ENCODE results near the gene KRT6C. TPM values are rescaled to one million over a fixed set of nuclear protein-coding genes. Genes with fewer than 3 reads are reported as not detected.
A peak's percentile ranks its signal among the peaks of the same experiment; 100 is the strongest.

Gene KRT6C
- total RNA-seq (not detected), total RNA-seq (0 to 0.13 (median 0) reads per million in 29 experiments)
- total RNA-seq (2013): not detected

- WGBS (ENCODE audit: insufficient coverage): 70% methylated on average over 4 of the region's 4 CpGs
- POLR2A ChIA-PET: no interaction called here
- Histone ChIP-seq H3K4me1 (ENCODE audit: control insufficient read depth in 1 of 2, extremely low read depth in 1 of 2, insufficient read depth in 2 of 2, low read length in 2 of 2) (no peaks in the 10 kb centered on the region), H3K9me3 (no peaks in the 10 kb centered on the region), H3K4me3 (ENCODE audit: control insufficient read depth in 1 of 2, extremely low read depth in 1 of 2, low read length in 1 of 2) (no peak within 1 kb of the TSS), H3K36me3 (ENCODE audit: control insufficient read depth in 2 of 2, extremely low read depth in 1 of 2, insufficient read depth in 1 of 2, low read length in 1 of 2) (no peaks in the 10 kb centered on the region), H3K27me3 (replicated peaks in 1 of 2; ENCODE audit: control insufficient read depth in 2 of 2, extremely low read depth in 1 of 2, insufficient read depth in 2 of 2, low read length in 1 of 2) (peaks cover 2 to 6% of the 10 kb centered on the region in 2 experiments), H3K27ac (ENCODE audit: low read length) (no peak within 1 kb of the TSS)
- no peak for DNase-seq
- Mint-ChIP-seq H3K27me3 (peaks cover 5 to 10% of the 10 kb centered on the region in 2 donors), H3K9me3 (no peaks in the 10 kb centered on the region), H3K36me3 (no peaks in the 10 kb centered on the region), H3K27ac (no peak within 1 kb of the TSS), H3K4me1 (no peaks in the 10 kb centered on the region), H3K4me3 (no peak within 1 kb of the TSS)
- ATAC-seq (replicated peaks in 1 of 4): no peak
- CTCF ChIA-PET: no interaction called here
These were observed at the start of gene KRT6C for GRCh38 chr12:52473768-52474167. Gene KRT6C (minus strand): TSS chr12:52473805. CDS start chr12:52473737, 68 bp downstream.

GRCh38 chr12:52522346-52523011 lies 48.9 kb upstream of the KRT6C start:
- peaks cover 0 to 8% (median 0%) of the 10 kb centered on the region in 3 donors for H3K4me1 Mint-ChIP-seq
- Histone ChIP-seq H3K27me3 (replicated peaks in 1 of 2; ENCODE audit: control insufficient read depth in 2 of 2, extremely low read depth in 1 of 2, insufficient read depth in 2 of 2, low read length in 1 of 2) (peaks cover 0 to 19% of the 10 kb centered on the region in 2 experiments), H3K4me3 (ENCODE audit: control insufficient read depth in 1 of 2, extremely low read depth in 1 of 2, low read length in 1 of 2) (no peak overlapping the region), H3K4me1 (ENCODE audit: control insufficient read depth in 1 of 2, extremely low read depth in 1 of 2, insufficient read depth in 2 of 2, low read length in 2 of 2) (peaks cover 0 to 20% of the 10 kb centered on the region in 2 experiments), H3K36me3 (ENCODE audit: control insufficient read depth in 2 of 2, extremely low read depth in 1 of 2, insufficient read depth in 1 of 2, low read length in 1 of 2) (no peaks in the 10 kb centered on the region), H3K27ac (ENCODE audit: low read length) (no peak overlapping the region), H3K9me3 (no peaks in the 10 kb centered on the region)
- POLR2A ChIA-PET: no interaction called here
- WGBS (ENCODE audit: insufficient coverage): 82% methylated on average over 5 of the region's 10 CpGs
- no peaks in the 10 kb centered on the region for H3K9me3 Mint-ChIP-seq
- no peak overlapping the region for H3K4me3 Mint-ChIP-seq
- no peak for ATAC-seq (replicated peaks in 1 of 4)
- H3K27ac Mint-ChIP-seq: no peak overlapping the region
- no peaks in the 10 kb centered on the region for H3K36me3 Mint-ChIP-seq
- CTCF ChIA-PET: interaction anchor here in 1 of 2 donors (0.7 kb wide), 1 partner anchor 308 kb away, joined by 3 read pairs; no protein-coding TSS in a partner anchor
- peaks cover 1 to 4% of the 10 kb centered on the region in 2 donors for H3K27me3 Mint-ChIP-seq
- no peak for DNase-seq

- ATAC-seq (replicated peaks in 1 of 4) (peak in 1 of 4 experiments; percentile 10), DNase-seq (no peak)
- Histone ChIP-seq H3K36me3 (ENCODE audit: control insufficient read depth in 2 of 2, extremely low read depth in 1 of 2, insufficient read depth in 1 of 2, low read length in 1 of 2) (no peaks in the 10 kb centered on the region), H3K27ac (ENCODE audit: low read length) (no peak overlapping the region), H3K4me3 (ENCODE audit: control insufficient read depth in 1 of 2, extremely low read depth in 1 of 2, low read length in 1 of 2) (no peak overlapping the region), H3K27me3 (replicated peaks in 1 of 2; ENCODE audit: control insufficient read depth in 2 of 2, extremely low read depth in 1 of 2, insufficient read depth in 2 of 2, low read length in 1 of 2) (peaks cover 0 to 19% of the 10 kb centered on the region in 2 experiments), H3K9me3 (no peaks in the 10 kb centered on the region), H3K4me1 (ENCODE audit: control insufficient read depth in 1 of 2, extremely low read depth in 1 of 2, insufficient read depth in 2 of 2, low read length in 2 of 2) (peaks cover 0 to 12% of the 10 kb centered on the region in 2 experiments)
- 80% methylated on average over 8 of the region's 10 CpGs for WGBS (ENCODE audit: insufficient coverage)
- Mint-ChIP-seq H3K36me3 (no peaks in the 10 kb centered on the region), H3K4me1 (peaks cover 0 to 3% (median 0%) of the 10 kb centered on the region in 3 donors), H3K4me3 (no peak overlapping the region), H3K27me3 (peaks cover 1 to 4% of the 10 kb centered on the region in 2 donors), H3K9me3 (no peaks in the 10 kb centered on the region), H3K27ac (no peak overlapping the region)
- ChIA-PET POLR2A (no interaction called here), CTCF (interaction anchor here in 1 of 2 donors (0.7 kb wide), 1 partner anchor 308 kb away, joined by 3 read pairs; no protein-coding TSS in a partner anchor)
These were observed 48.1 kb upstream of the KRT6C start for GRCh38 chr12:52521568-52522266.

- no peaks in the 10 kb centered on the region for H3K4me1 Mint-ChIP-seq
- DNase-seq (no peak), ATAC-seq (replicated peaks in 1 of 4) (no peak)
- H3K27me3 Mint-ChIP-seq: peaks cover 1 to 4% of the 10 kb centered on the region in 2 donors
- no peaks in the 10 kb centered on the region for H3K36me3 ChIP-seq (ENCODE audit: control insufficient read depth in 2 of 2, extremely low read depth in 1 of 2, insufficient read depth in 1 of 2, low read length in 1 of 2)
- H3K36me3 Mint-ChIP-seq: no peaks in the 10 kb centered on the region
- no peaks in the 10 kb centered on the region for H3K9me3 ChIP-seq
- 76% methylated on average over 6 of the region's 10 CpGs for WGBS (ENCODE audit: insufficient coverage)
- POLR2A ChIA-PET: no interaction called here
- H3K27ac ChIP-seq (ENCODE audit: low read length): no peak overlapping the region
- H3K4me3 ChIP-seq (ENCODE audit: control insufficient read depth in 1 of 2, extremely low read depth in 1 of 2, low read length in 1 of 2): no peak overlapping the region
- CTCF ChIA-PET: no interaction called here
- no peak overlapping the region for H3K27ac Mint-ChIP-seq
- peaks cover 0 to 19% of the 10 kb centered on the region in 2 experiments for H3K27me3 ChIP-seq (replicated peaks in 1 of 2; ENCODE audit: control insufficient read depth in 2 of 2, extremely low read depth in 1 of 2, insufficient read depth in 2 of 2, low read length in 1 of 2)
- no peaks in the 10 kb centered on the region for H3K9me3 Mint-ChIP-seq
- H3K4me3 Mint-ChIP-seq: no peak overlapping the region
- H3K4me1 ChIP-seq (ENCODE audit: control insufficient read depth in 1 of 2, extremely low read depth in 1 of 2, insufficient read depth in 2 of 2, low read length in 2 of 2): peaks cover 0 to 7% of the 10 kb centered on the region in 2 experiments
These were observed 47.6 kb upstream of the KRT6C start for GRCh38 chr12:52521175-52521567.

- Histone ChIP-seq H3K4me1 (ENCODE audit: control insufficient read depth in 1 of 2, extremely low read depth in 1 of 2, insufficient read depth in 2 of 2, low read length in 2 of 2) (no peaks in the 10 kb centered on the region), H3K27me3 (replicated peaks in 1 of 2; ENCODE audit: control insufficient read depth in 2 of 2, extremely low read depth in 1 of 2, insufficient read depth in 2 of 2, low read length in 1 of 2) (peaks cover 0 to 23% of the 10 kb centered on the region in 2 experiments), H3K9me3 (no peaks in the 10 kb centered on the region), H3K27ac (ENCODE audit: low read length) (no peak within 1 kb of the TSS), H3K36me3 (ENCODE audit: control insufficient read depth in 2 of 2, extremely low read depth in 1 of 2, insufficient read depth in 1 of 2, low read length in 1 of 2) (no peaks in the 10 kb centered on the region), H3K4me3 (ENCODE audit: control insufficient read depth in 1 of 2, extremely low read depth in 1 of 2, low read length in 1 of 2) (no peak within 1 kb of the TSS)
- Mint-ChIP-seq H3K27ac (no peak within 1 kb of the TSS), H3K9me3 (no peaks in the 10 kb centered on the region), H3K36me3 (no peaks in the 10 kb centered on the region), H3K4me3 (no peak within 1 kb of the TSS), H3K27me3 (peaks cover 4% of the 10 kb centered on the region in 2 donors), H3K4me1 (no peaks in the 10 kb centered on the region)
- CTCF ChIA-PET: no interaction called here
- DNase-seq (no peak), ATAC-seq (replicated peaks in 1 of 4) (no peak)
- POLR2A ChIA-PET: no interaction called here
- 87% methylated on average over 24 of the region's 29 CpGs for WGBS (ENCODE audit: insufficient coverage)
These were observed 46.4 kb upstream of the KRT6C start, which contains the start of gene KRT5 for GRCh38 chr12:52519826-52520662. Gene KRT5 (minus strand): TSS chr12:52520394. CDS start chr12:52520296, 98 bp downstream.

- Mint-ChIP-seq H3K27me3 (peaks cover 5 to 6% of the 10 kb centered on the region in 2 donors), H3K4me1 (no peaks in the 10 kb centered on the region), H3K9me3 (no peaks in the 10 kb centered on the region), H3K4me3 (no peak overlapping the region), H3K36me3 (no peaks in the 10 kb centered on the region), H3K27ac (no peak overlapping the region)
- Histone ChIP-seq H3K27ac (ENCODE audit: low read length) (no peak overlapping the region), H3K36me3 (ENCODE audit: control insufficient read depth in 2 of 2, extremely low read depth in 1 of 2, insufficient read depth in 1 of 2, low read length in 1 of 2) (no peaks in the 10 kb centered on the region), H3K9me3 (no peaks in the 10 kb centered on the region), H3K4me1 (ENCODE audit: control insufficient read depth in 1 of 2, extremely low read depth in 1 of 2, insufficient read depth in 2 of 2, low read length in 2 of 2) (no peaks in the 10 kb centered on the region), H3K27me3 (replicated peaks in 1 of 2; ENCODE audit: control insufficient read depth in 2 of 2, extremely low read depth in 1 of 2, insufficient read depth in 2 of 2, low read length in 1 of 2) (peaks cover 0 to 29% of the 10 kb centered on the region in 2 experiments), H3K4me3 (ENCODE audit: control insufficient read depth in 1 of 2, extremely low read depth in 1 of 2, low read length in 1 of 2) (no peak overlapping the region)
- ChIA-PET POLR2A (no interaction called here), CTCF (no interaction called here)
- no peak for ATAC-seq (replicated peaks in 1 of 4)
- 82% methylated on average over 3 of the region's 3 CpGs for WGBS (ENCODE audit: insufficient coverage)
- DNase-seq: no peak
These were observed 45.7 kb upstream of the KRT6C start for GRCh38 chr12:52519387-52519703.
